Activated effector memory CD4-positive, alpha-beta T cell treated with Interleukin-2 at 50 U/mL for 16 hours (primary cell): ENCODE measurements around the gene GLI1.
A peak's percentile ranks its signal among the peaks of the same experiment; 100 is the strongest.

Experiments
- DNase-seq: peaks from one replicate; pipeline ENCODE4 v3.0.0-alpha.2; 2020

The GLI1 gene

DNA sequence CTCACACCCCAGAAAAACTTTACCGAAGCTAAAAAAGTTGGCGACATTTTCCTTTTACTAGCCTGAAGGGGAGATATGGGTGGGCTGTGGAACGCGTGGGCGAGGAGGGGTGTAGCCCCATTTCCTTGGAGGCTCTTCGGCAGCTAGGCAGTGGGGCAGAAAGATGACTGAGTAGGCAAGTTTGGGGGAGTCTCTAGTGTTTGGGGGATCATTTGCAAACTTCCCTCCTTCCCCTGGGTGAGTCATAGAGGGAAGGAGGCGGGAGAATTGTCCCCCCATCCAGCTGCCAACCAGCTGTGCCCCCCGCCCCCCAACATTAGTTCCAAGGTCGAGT is 2.3 kb downstream of the GLI1 start:
- DNase-seq = no peak

DNA sequence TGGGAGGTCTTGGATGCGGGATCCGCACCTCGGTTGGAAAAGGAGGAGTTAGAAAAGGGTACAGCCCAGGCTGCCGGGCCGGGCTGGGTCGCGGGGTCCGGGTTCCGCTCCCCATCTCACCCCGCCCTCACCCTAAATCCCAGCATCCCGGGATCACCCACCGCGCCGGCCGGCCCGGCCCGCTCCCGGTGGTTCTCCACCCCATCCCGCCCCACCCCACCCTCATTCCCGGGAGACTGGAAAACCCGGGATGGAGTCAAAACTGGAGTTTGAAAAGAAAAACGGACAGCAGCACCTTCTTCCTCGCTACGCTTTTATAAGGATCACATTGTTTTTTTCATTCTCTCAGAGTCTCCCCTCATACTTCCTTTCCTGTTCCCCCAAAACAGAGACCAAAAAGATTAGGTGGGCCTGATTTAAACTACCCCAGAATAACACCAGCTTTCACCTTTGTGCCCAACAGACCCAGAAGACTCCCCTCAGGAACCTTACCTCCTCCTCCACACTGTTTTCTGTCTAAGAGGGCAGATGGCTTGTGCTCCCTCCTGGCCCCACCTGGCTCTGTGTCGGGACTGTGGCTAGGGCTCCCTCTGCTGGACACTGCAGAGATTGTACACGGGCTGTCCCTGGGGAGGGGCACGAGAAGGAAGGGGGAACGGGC is 2.8 kb downstream of the GLI1 start:
- peak; percentile 80 for DNase-seq

DNA sequence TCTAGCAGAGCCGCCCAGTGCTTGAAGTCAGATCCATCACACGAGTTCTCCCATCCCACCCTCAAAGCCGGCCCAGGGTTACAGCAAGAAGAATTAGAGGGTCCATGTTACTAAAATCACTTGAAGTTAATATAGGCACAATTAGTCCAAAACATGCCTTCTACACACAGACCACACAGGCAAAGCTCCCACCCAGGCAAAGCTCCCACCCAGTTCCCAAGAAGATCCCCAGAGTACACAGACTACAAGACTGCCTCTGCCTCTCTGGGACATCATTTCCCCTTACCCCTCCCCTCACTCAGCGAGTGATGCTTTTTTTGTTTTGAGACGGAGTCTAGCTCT is 3.3 kb downstream of the GLI1 start:
- DNase-seq = no peak

DNA sequence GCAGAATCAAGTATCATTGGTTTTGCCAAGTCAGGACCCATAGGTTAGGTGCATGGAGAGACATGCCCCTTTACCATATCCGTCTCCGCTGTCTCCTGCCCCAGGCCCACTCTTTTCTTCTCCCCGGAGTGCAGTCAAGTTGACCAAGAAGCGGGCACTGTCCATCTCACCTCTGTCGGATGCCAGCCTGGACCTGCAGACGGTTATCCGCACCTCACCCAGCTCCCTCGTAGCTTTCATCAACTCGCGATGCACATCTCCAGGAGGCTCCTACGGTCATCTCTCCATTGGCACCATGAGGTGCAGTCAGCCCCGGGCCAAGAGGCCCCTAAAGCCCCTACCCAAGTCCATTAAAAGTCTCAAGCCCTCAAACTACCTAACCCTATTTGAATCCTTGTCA is 5.0 kb downstream of the GLI1 start:
- DNase-seq = no peak

DNA sequence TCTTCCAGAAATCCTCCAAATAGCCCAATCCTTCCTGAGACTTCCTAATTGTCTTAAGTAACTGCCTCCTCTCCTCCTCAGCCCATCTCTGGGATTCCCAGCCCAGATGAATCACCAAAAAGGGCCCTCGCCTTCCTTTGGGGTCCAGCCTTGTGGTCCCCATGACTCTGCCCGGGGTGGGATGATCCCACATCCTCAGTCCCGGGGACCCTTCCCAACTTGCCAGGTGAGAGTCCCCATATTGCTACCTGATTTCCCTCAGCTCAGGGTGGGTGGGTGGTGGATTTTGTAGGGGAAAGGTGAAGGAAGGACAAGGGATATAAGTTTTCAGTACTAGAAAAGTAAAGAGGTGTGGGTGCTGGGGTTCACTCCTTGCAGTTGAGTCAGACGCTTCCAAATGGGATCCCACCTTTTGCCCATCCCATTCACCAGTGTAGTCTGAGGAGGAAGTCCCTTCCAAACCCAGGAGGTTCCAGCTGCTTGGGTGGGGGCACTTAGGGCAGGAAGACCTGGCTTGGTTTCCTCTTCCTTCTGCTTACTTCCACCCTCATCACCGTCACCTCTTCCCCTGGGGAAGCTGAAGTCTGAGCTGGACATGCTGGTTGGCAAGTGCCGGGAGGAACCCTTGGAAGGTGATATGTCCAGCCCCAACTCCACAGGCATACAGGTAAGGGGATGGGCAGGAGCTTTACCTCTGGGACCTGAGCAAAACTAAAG is 5.6 kb downstream of the GLI1 start:
- DNase-seq = no peak

DNA sequence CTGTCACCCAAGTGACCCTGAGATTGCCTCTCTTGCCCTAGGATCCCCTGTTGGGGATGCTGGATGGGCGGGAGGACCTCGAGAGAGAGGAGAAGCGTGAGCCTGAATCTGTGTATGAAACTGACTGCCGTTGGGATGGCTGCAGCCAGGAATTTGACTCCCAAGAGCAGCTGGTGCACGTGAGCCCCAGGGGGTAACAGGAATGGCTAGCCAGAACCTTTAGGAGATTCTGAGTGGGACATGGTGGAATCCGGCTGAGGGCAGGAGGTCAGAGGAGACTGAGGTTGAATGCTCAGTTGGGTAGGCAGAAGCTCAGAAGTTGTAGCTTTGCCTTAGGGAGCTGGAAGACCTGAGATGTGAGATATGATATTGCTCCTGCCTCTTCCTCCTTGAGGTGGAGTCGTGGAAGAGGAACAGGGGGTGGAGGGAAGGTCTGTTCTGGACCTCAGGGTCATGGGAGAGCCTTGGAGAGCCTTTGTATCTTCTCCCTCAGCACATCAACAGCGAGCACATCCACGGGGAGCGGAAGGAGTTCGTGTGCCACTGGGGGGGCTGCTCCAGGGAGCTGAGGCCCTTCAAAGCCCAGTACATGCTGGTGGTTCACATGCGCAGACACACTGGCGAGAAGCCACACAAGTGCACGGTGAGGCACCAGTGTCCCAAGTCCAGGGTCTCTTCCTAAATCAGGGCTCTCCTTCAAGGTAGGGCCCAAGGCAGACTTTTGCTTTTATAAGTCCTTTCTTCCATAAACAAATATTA is 6.3 kb downstream of the GLI1 start:
- DNase-seq = no peak

DNA sequence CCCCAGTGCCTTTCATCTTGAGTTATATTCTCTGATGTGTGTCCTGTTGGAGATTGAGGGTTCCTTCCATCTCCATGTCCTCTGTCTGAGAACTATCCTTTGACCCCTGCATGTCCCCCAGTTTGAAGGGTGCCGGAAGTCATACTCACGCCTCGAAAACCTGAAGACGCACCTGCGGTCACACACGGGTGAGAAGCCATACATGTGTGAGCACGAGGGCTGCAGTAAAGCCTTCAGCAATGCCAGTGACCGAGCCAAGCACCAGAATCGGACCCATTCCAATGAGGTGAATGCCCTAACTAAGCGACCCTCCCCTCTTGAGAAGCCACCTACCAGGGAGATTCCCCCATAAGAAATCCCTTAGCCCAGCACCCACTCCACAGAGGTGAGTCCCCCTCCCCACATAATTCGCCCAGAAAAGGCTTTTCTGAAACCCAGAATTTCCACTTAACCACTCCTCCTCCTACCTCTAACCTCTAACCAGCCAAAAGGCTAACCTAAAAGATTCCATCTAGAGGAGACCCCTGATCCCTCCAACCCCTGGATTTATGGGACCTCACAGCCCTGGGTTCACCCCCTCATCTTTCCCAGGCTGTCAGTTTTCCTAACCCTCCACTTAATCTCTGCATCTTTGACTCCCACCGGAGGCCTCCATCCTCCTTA is 7.8 kb downstream of the GLI1 start:
- DNase-seq = no peak

DNA sequence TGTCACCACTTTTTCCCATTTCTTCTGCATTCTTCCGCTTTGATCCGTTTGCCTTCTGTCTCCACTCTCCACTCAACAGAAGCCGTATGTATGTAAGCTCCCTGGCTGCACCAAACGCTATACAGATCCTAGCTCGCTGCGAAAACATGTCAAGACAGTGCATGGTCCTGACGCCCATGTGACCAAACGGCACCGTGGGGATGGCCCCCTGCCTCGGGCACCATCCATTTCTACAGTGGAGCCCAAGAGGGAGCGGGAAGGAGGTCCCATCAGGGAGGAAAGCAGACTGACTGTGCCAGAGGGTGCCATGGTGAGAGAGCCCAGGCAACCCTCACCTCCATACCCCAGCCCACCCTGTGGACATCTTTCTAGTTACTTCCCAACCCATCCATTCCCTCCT is 8.3 kb downstream of the GLI1 start:
- no peak for DNase-seq

DNA sequence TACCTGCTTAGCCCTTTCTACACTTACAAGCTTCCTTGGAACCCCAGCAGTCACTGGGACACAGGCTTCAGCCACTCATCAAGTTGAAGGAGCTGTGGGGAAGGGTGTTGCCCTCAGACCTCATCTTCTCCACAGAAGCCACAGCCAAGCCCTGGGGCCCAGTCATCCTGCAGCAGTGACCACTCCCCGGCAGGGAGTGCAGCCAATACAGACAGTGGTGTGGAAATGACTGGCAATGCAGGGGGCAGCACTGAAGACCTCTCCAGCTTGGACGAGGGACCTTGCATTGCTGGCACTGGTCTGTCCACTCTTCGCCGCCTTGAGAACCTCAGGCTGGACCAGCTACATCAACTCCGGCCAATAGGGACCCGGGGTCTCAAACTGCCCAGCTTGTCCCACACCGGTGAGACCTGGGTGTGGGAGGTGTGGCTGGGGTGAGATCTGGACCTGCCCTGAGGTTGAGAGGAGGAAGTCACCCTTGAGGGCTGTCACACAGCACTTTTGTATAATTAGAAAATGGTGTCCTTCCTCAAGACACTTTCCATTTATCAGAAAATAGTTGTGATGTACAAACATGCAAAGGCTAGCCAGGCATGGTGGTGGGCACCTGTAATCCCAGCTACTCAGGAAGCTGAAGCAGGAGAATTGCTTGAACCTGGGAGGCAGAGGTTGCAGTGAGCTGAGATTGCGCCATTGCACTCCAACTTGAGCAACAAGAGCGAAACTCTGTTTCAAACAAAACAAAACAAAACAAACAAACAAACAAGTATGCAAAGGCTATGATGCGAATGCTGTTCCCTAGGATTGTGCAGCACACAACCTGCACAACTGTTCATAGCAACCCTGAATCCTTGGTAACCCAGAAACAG is 9.9 kb downstream of the GLI1 start:
- no peak for DNase-seq

DNA sequence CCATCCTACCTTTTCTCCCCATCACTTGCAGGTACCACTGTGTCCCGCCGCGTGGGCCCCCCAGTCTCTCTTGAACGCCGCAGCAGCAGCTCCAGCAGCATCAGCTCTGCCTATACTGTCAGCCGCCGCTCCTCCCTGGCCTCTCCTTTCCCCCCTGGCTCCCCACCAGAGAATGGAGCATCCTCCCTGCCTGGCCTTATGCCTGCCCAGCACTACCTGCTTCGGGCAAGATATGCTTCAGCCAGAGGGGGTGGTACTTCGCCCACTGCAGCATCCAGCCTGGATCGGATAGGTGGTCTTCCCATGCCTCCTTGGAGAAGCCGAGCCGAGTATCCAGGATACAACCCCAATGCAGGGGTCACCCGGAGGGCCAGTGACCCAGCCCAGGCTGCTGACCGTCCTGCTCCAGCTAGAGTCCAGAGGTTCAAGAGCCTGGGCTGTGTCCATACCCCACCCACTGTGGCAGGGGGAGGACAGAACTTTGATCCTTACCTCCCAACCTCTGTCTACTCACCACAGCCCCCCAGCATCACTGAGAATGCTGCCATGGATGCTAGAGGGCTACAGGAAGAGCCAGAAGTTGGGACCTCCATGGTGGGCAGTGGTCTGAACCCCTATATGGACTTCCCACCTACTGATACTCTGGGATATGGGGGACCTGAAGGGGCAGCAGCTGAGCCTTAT is 10.8 kb downstream of the GLI1 start:
- no peak for DNase-seq

DNA sequence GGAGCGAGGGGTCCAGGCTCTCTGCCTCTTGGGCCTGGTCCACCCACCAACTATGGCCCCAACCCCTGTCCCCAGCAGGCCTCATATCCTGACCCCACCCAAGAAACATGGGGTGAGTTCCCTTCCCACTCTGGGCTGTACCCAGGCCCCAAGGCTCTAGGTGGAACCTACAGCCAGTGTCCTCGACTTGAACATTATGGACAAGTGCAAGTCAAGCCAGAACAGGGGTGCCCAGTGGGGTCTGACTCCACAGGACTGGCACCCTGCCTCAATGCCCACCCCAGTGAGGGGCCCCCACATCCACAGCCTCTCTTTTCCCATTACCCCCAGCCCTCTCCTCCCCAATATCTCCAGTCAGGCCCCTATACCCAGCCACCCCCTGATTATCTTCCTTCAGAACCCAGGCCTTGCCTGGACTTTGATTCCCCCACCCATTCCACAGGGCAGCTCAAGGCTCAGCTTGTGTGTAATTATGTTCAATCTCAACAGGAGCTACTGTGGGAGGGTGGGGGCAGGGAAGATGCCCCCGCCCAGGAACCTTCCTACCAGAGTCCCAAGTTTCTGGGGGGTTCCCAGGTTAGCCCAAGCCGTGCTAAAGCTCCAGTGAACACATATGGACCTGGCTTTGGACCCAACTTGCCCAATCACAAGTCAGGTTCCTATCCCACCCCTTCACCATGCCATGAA is 11.5 kb downstream of the GLI1 start:
- DNase-seq = no peak

DNA sequence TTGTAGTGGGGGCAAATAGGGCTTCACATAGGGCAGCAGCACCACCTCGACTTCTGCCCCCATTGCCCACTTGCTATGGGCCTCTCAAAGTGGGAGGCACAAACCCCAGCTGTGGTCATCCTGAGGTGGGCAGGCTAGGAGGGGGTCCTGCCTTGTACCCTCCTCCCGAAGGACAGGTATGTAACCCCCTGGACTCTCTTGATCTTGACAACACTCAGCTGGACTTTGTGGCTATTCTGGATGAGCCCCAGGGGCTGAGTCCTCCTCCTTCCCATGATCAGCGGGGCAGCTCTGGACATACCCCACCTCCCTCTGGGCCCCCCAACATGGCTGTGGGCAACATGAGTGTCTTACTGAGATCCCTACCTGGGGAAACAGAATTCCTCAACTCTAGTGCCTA is 12.1 kb downstream of the GLI1 start:
- DNase-seq = no peak

DNA sequence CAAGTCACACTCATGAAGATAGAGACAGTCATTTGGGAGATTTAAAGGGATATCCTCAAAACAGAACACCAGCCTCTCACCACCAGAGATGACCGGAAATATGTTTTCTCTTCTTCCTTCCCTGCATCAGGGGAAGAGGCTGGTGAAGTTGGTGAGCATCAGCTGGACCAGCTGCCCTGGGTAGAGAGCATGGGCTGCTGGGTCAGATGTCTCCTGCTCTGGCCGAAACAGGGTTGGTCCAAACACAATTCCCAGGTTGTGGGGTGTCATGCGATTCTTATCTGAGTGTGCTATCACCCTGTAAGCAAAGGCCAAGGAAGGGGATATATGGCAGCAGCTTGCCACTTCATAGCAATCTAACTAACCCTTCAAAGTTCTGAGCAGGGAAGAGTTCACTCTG is 12.8 kb downstream of the GLI1 start:
- DNase-seq = no peak

DNA sequence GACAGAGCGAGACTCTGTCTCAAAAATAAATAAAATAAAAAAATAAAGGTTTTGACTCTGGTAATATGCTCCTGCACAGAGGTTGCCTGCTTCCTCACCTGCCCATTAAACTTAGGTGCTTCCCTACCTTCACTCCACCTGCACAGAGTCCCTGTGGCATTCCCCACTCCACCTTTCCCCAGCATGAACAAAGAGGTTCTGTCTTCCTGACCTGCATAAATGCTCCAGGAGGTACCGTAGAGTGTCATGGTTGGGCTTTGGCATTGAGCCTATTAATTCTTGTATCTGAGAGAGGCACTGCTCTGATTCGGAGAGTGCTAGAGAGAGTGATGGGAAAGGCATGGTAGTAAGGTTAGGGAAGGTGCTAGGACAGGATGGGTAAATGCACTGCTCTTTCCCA is 13.8 kb downstream of the GLI1 start:
- no peak for DNase-seq

DNA sequence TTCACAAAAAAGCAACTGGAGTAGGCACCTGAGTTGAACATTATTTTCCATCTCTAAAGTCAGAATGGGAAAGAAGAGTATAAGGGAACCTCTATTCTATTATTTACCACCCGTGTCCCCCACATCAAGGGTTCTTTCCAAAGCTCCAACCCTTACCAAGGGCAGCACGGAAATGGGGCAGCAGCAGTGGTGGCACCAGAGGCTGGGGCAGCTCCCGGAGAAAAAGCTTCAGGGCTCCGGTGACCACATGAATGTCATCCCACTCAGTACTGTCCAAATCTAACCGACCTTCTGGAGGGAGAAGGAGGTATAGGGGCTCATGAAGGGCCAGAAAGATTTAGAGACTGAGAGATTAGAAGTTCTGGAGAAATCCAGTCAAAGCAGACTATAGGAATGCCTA is 14.3 kb downstream of the GLI1 start:
- no peak for DNase-seq

DNA sequence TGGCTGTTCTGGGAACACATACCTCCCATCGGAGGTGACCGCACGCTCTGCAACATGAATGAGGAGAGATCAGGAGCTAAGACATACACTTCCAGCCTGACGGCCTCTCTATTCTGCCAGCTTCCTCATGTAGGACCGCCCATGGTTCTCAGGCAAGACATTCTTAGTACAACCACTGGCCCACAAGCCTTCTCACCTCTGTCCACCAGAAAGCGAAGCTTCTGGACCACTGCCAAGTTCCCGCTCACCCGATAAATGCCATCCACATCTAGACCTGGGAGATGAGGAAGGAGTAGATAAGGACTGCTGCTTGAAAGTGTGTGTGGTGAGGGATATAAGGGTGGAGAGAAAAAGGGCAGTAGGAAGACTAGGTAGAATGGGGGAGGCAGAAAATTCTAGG is 14.8 kb downstream of the GLI1 start:
- DNase-seq = no peak

DNA sequence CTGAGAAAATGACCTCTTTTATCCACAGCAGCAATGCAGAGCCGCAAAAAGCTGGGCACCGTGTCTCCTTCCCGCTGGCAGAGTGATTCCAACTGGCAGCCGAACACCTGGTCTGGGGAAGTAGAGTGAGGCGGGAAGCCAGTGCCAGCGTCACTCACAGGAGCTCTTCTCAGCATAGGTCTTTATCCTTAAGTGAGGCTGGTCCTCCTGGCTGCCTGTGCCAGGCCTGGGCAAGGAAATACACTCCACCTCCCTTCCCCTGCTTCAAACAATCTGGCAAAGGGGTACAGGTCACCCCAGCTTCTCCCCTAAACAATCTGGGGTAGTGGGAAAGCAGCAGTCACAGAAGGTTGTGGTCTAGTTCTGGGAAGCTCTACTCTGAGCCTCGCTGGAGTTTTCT is 15.3 kb downstream of the GLI1 start:
- DNase-seq = no peak

DNA sequence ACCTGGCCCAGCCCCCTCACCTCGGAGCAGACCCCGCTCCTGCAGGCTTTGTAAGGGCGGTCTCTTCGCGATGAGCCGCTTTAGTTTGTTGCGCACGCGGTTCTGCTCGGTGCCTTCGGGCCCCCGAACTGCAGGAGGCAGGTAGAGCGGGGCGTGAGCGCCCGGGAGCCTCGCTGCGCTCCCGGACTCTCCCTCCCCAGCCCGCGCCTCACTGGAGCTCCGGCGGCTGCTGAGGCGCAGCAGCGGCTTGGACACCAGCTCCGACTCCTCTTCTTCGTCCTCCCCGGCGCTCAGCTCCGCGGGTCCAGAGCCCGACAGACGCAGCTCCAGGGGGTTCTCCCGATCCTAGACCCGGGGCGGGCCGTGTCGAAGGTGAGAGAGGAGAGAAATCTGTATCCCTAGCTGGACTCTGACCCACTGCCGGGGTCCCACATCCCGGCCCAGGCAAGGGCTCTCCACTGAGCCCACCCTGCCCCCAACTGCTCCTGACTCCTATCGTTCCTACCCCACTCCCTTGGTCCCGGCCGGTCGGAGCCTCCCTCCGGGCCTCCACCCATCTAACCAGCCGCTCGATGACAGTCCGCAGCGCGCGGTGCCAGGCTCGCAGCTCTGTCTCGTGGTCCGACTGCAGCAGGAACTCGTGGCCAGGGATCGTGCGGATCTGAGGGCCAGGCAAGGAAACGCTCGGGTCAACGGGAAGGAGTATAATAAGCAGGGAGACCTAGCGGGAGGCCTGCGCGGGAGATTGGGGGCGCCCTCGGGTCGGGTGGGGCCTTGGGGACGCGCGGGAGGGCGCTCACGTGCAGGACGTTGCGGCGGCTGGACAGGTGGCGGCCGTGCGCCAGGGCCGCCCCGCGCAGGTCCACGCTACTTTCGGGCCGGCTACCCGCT is 15.9 kb downstream of the GLI1 start:
- no peak for DNase-seq

DNA sequence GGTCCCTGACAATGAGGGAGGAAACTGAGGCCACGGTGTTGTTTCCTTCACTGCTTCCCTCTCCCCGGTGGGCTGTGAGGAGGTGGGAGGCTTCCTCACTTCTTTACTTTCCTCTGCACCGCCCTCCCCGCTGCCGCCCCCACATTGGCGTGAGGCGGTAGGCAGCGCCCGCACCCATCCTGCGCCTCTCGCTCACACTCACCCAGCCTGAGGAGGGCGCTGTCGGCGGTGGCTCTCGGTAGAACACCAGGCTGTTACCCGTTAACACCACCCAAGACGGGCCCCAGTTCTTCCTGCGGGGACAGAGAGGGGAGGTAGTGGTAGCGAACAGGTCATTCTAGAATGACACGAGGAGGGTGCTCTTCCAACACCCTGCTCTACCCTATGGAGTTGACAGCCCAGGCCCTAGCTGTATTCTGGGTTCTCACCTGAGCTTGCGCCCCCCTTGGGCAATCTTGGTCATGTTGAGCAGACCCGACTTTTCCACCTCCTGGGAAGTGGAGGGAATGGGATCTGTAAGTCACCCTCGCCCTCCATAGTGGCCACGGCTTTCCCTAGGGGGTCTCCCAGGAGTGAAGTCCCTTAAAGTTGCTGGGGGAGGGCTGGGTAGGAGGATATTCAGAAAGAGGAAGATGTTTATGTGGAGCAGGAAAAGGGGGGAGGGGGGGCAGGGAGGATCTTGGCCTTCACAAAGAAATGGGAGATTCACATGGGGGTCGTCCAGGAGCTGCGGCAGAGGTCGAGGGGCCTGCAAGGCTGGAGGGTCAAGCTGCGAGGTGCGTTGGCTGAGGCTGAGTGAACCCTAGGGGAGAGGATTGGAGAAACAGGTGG is 16.8 kb downstream of the GLI1 start:
- DNase-seq = peak; percentile 53
